Glutamatergic neuron (in vitro differentiated cells): ENCODE data around the gene ZYG11A. TPM values are rescaled to one million over a fixed set of nuclear protein-coding genes. Genes with fewer than 3 reads are reported as not detected.

ENCODE experiments used
- DNase-seq: peaks from one replicate; pipeline ENCODE4 v3.0.0; 2022
- H3K27ac Mint-ChIP-seq: one replicate; pipeline ENCODE4 v1.8.0; 2020; ENCODE audit warnings: mild to moderate bottlenecking, mixed read lengths, inconsistent platforms; ENCODE audit not compliant: unreplicated experiment
- H3K27me3 Mint-ChIP-seq: one replicate; pipeline ENCODE4 v1.8.0; 2020; ENCODE audit warnings: mild to moderate bottlenecking, moderate library complexity, mixed read lengths, inconsistent platforms; ENCODE audit not compliant: unreplicated experiment
- H3K36me3 Mint-ChIP-seq: one replicate; pipeline ENCODE4 v1.8.0; 2020; ENCODE audit warnings: mild to moderate bottlenecking, mixed read lengths, inconsistent platforms; ENCODE audit not compliant: unreplicated experiment
- H3K4me1 Mint-ChIP-seq: one replicate; pipeline ENCODE4 v1.8.0; 2020; ENCODE audit warnings: mild to moderate bottlenecking, low read depth, mixed read lengths, inconsistent platforms; ENCODE audit not compliant: unreplicated experiment
- H3K4me3 Mint-ChIP-seq: one replicate; pipeline ENCODE4 v1.8.0; 2020; ENCODE audit warnings: mild to moderate bottlenecking, mixed read lengths, inconsistent platforms; ENCODE audit not compliant: unreplicated experiment
- H3K9me3 Mint-ChIP-seq: one replicate; pipeline ENCODE4 v1.8.0; 2020; ENCODE audit warnings: mild to moderate bottlenecking, moderate library complexity, mixed read lengths, inconsistent platforms; ENCODE audit not compliant: unreplicated experiment
- CTCF ChIP-seq: fragments of 200-600 bp; sonication (generic); IDR thresholded peaks from one replicate; pipeline ENCODE4 v1.5.0; 2021; ENCODE audit not compliant: partially characterized antibody, unreplicated experiment
- microRNA-seq: library from miRNA; unstranded; fragments of <30 nt; microRNA quantifications from one replicate; pipeline ENCODE4, GENCODE V29; 2020; ENCODE audit not compliant: unreplicated experiment
- total RNA-seq: library from RNA; stranded (reverse); fragmentation: NEBNext Ultra II Directional; extraction: Animal tissue kit (Norgen Biotek cat#: 25700); gene quantifications from one replicate; pipeline ENCODE4 v1.2.1, GENCODE V29; 2021; ENCODE audit not compliant: unreplicated experiment

Gene ZYG11A
- total RNA-seq, 1 donor from 2014 or later: 0.59 TPM

GRCh38 chr1:52937433-52938182, 95.0 kb downstream of the ZYG11A start:
- H3K4me3 Mint-ChIP-seq: no peak overlapping the region
- H3K9me3 Mint-ChIP-seq: peaks cover 2% of the 10 kb centered on the region
- no peaks in the 10 kb centered on the region for H3K36me3 Mint-ChIP-seq
- no peaks in the 10 kb centered on the region for H3K4me1 Mint-ChIP-seq
- TF ChIP-seq CTCF: no peak
- H3K27ac Mint-ChIP-seq: no peak overlapping the region
- peaks cover 2% of the 10 kb centered on the region for H3K27me3 Mint-ChIP-seq
- DNase-seq: no peak

GRCh38 chr1:52938183-52938451, 95.6 kb downstream of the ZYG11A start:
- Mint-ChIP-seq H3K36me3 (no peaks in the 10 kb centered on the region), H3K9me3 (peaks cover 2% of the 10 kb centered on the region), H3K4me3 (no peak overlapping the region), H3K27ac (no peak overlapping the region), H3K27me3 (peaks cover 2% of the 10 kb centered on the region), H3K4me1 (no peaks in the 10 kb centered on the region)
- no peak for TF ChIP-seq CTCF
- no peak for DNase-seq

- H3K4me1 Mint-ChIP-seq: no peaks in the 10 kb centered on the region
- H3K9me3 Mint-ChIP-seq: no peaks in the 10 kb centered on the region
Measured at GRCh38 chr1:52943876-52944416, 101.4 kb downstream of the ZYG11A start.

GRCh38 chr1:52944566-52944965, 102.0 kb downstream of the ZYG11A start:
- no peak overlapping the region for H3K4me3 Mint-ChIP-seq
- DNase-seq: no peak
- H3K27me3 Mint-ChIP-seq: peaks cover 2% of the 10 kb centered on the region
- H3K9me3 Mint-ChIP-seq: peaks cover 3% of the 10 kb centered on the region
- H3K27ac Mint-ChIP-seq: no peak overlapping the region
- H3K36me3 Mint-ChIP-seq: peaks cover 3% of the 10 kb centered on the region
- no peaks in the 10 kb centered on the region for H3K4me1 Mint-ChIP-seq
- no peak for TF ChIP-seq CTCF

More at GRCh38 chr1:52943876-52944416, 101.4 kb downstream of the ZYG11A start:
- no peak for TF ChIP-seq CTCF
- H3K27ac Mint-ChIP-seq: no peak overlapping the region
- no peak overlapping the region for H3K4me3 Mint-ChIP-seq
- DNase-seq: no peak
- H3K27me3 Mint-ChIP-seq: peaks cover 2% of the 10 kb centered on the region
- H3K36me3 Mint-ChIP-seq: no peaks in the 10 kb centered on the region

Small RNA genes within 50 kb of the gene (microRNA-seq; reads per million reads assigned to microRNA genes)
- gene MIR1273F (not detected), gene MIR1273G (not detected), gene MIR5095 (not detected)

Other genes with a start within 250 kb of the ZYG11A start
- 3.5 TPM for gene GPX7, start 240.4 kb upstream of the ZYG11A start, total RNA-seq
- not detected for gene SHISAL2A, start 209.6 kb upstream of the ZYG11A start, total RNA-seq
- 24.6 TPM for gene COA7, start 144.4 kb upstream of the ZYG11A start, total RNA-seq
- 47.2 TPM for gene ZYG11B, start 116.3 kb upstream of the ZYG11A start, total RNA-seq
- gene ECHDC2, start 79.0 kb downstream of the ZYG11A start, total RNA-seq: 32.4 TPM
- 57.5 TPM for gene SCP2, start 84.5 kb downstream of the ZYG11A start, total RNA-seq
- gene PODN, start 219.5 kb downstream of the ZYG11A start, total RNA-seq: 3.1 TPM